A172 (cell line): Measurements from ENCODE around the gene SIRT1. TPM values are rescaled to one million over a fixed set of nuclear protein-coding genes. Genes with fewer than 3 reads are reported as not detected.
A peak's percentile ranks its signal among the peaks of the same experiment; 100 is the strongest.
"Not testable (repeated sequence)": the region's sequence is repeated elsewhere in the genome, so short reads cannot be mapped to it uniquely, and the experiment has no call there.

Experiments
- DNase-seq: peaks from one replicate; pipeline ENCODE4 v3.0.0-alpha.2; 2015; ENCODE audit warnings: low spot score
- total RNA-seq: library from RNA; depleted of rRNA; stranded (reverse); fragments of >200 nt; shearing (Covaris generic); gene quantifications from 2 replicates; pipeline ENCODE4 v1.2.3, GENCODE V29; 2014; rRNA removed

SIRT1 gene
- 21.4 and 49.9 TPM in 2 replicates for total RNA-seq

- peak; percentile 85 for DNase-seq
Observed at GRCh38 chr10:67884313-67884841, at the start of gene SIRT1. Gene SIRT1 (plus strand): TSS chr10:67884656. CDS start chr10:67884722, 66 bp downstream.

- DNase-seq = not testable (repeated sequence)
Observed at GRCh38 chr10:67835541-67836394, 48.7 kb upstream of the SIRT1 start.

GRCh38 chr10:67836488-67836887 lies 48.0 kb upstream of the SIRT1 start:
- no peak for DNase-seq

- no peak for DNase-seq
Observed at GRCh38 chr10:67836972-67837371, 47.5 kb upstream of the SIRT1 start.

GRCh38 chr10:67837541-67838314 lies 46.7 kb upstream of the SIRT1 start, which contains the start of gene DNAJC12:
Gene DNAJC12 (minus strand): TSS chr10:67838188. CDS start chr10:67838011, 177 bp downstream.
- peak; percentile 53 for DNase-seq

GRCh38 chr10:67839511-67839910 lies 44.9 kb upstream of the SIRT1 start:
- DNase-seq = not testable (repeated sequence)

- DNase-seq = peak; percentile 30
Observed at GRCh38 chr10:67839951-67840350, 44.5 kb upstream of the SIRT1 start.

- DNase-seq = no peak
Observed at GRCh38 chr10:67841737-67842136, 42.7 kb upstream of the SIRT1 start.

GRCh38 chr10:67843284-67843683 lies 41.2 kb upstream of the SIRT1 start:
- DNase-seq = no peak

- DNase-seq = peak; percentile 95
Observed at GRCh38 chr10:67849331-67850011, 35.0 kb upstream of the SIRT1 start.

GRCh38 chr10:67851186-67851585 lies 33.3 kb upstream of the SIRT1 start:
- no peak for DNase-seq

GRCh38 chr10:67852761-67853160 lies 31.7 kb upstream of the SIRT1 start:
- no peak for DNase-seq

GRCh38 chr10:67853512-67853911 lies 30.9 kb upstream of the SIRT1 start:
- DNase-seq = no peak

GRCh38 chr10:67858971-67859370 lies 25.5 kb upstream of the SIRT1 start:
- no peak for DNase-seq

- DNase-seq = no peak
Observed at GRCh38 chr10:67861750-67862432, 22.6 kb upstream of the SIRT1 start.

- DNase-seq = no peak
Observed at GRCh38 chr10:67863094-67863493, 21.4 kb upstream of the SIRT1 start.

GRCh38 chr10:67864607-67865371 lies 19.7 kb upstream of the SIRT1 start:
- DNase-seq = no peak

GRCh38 chr10:67868132-67868531 lies 16.3 kb upstream of the SIRT1 start:
- DNase-seq = no peak

GRCh38 chr10:67869996-67870395 lies 14.5 kb upstream of the SIRT1 start:
- DNase-seq = no peak
